Measurements from ENCODE around the gene ARHGAP10. TPM values are rescaled to one million over a fixed set of nuclear protein-coding genes. Genes with fewer than 3 reads are reported as not detected.

ARHGAP10 gene
- polyA plus RNA-seq, 1 donor: 11.0 TPM

DNA sequence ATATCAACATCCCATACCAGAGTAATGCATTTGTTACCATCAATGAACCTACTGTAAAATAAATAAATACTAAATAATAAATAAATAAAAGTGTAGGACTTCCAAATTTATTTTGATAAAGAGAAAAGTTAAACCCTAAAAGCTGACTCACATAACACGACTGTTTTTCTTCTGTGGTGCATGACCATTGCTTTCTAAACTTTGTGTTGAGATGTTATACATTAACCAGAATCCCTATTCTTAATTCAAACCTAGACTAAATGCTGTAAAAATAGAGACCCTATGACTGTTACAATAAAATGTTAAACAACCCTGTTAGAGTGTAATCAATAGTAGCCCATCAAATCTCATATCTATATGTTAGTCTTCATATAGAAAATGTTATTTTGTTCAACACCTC, 27.0 kb upstream of the ARHGAP10 start:
- no peaks in the 10 kb centered on the region for H3K4me1 ChIP-seq (ENCODE audit: control insufficient read depth, insufficient read depth, low read length)
- WGBS (ENCODE audit: insufficient coverage, low lambda C conversion rate): 33% methylated on average over 1 of the region's 1 CpG
- no peak overlapping the region for H3K4me3 ChIP-seq (ENCODE audit: low read length)
- no peak for DNase-seq
- no peak overlapping the region for H3K27ac ChIP-seq (ENCODE audit: low read length)
- H3K36me3 ChIP-seq (ENCODE audit: control insufficient read depth, insufficient read depth, low read length): no peaks in the 10 kb centered on the region
- H3K9me3 ChIP-seq (ENCODE audit: control insufficient read depth, low read depth, low read length): no peaks in the 10 kb centered on the region
- peaks cover 3% of the 10 kb centered on the region for H3K27me3 ChIP-seq (ENCODE audit: control insufficient read depth, insufficient read depth, low read length)

DNA sequence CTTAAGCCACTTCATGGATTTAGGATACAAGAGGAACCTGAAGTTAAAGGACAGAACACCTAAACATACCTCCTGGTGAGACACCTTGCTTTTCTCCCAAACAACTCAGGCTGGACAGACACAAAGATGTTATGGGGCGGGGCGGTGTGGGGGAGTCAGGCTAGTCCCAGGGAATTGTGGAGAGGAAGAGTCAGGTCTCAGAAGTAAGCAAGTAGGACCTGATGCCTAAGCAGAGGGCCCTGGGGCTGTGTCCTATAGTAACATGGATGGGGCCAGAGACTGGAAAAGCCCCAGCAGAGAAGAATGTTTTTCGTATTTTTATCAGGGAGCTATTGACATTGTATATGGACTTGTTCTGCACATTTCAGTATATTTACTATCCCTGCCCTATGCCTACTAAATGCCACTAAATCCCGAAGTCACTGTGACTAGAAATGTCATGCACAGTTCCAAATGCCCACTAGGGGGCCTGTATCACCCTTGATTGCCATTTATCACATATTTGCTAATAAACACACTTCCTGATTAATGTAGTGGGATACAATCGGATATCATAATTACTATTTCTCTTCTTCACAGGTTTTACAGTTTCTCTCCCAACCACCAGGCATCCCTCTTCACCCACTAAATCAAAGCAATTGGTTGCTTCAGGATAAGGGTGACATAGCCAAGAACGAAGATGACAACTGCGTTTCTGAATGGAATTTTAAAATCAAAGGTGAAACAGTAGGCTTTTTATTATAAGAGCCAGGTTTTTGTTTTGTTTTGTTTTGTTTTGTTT, 23.8 kb upstream of the ARHGAP10 start:
- DNase-seq: peak in 1 of 2 donors; percentile 38
- 10% methylated on average over 2 of the region's 7 CpGs for WGBS (ENCODE audit: insufficient coverage, low lambda C conversion rate)
- H3K27ac ChIP-seq (ENCODE audit: low read length): no peak overlapping the region
- no peaks in the 10 kb centered on the region for H3K36me3 ChIP-seq (ENCODE audit: control insufficient read depth, insufficient read depth, low read length)
- no peaks in the 10 kb centered on the region for H3K9me3 ChIP-seq (ENCODE audit: control insufficient read depth, low read depth, low read length)
- no peaks in the 10 kb centered on the region for H3K27me3 ChIP-seq (ENCODE audit: control insufficient read depth, insufficient read depth, low read length)
- no peaks in the 10 kb centered on the region for H3K4me1 ChIP-seq (ENCODE audit: control insufficient read depth, insufficient read depth, low read length)
- no peak overlapping the region for H3K4me3 ChIP-seq (ENCODE audit: low read length)

DNA sequence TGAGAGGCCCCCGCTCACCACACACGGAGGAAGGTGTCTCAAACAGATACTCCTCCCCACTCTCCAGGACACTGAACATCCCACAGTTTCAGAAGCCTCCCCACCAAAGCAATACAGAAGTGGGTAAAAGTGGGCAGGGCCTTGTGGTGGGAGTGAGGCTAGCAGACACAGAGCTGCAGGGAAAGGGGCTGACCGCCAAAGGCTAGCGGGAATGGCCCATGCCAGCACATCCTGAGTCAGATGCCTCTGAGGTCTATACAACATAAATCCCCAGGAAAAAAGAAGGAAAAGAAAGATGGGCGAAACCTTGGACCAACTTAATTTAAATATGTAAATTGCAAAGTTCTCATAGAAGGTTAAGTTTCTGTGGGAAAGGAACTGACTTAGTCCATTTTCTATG, 21.9 kb upstream of the ARHGAP10 start:
- Histone ChIP-seq H3K4me1 (ENCODE audit: control insufficient read depth, insufficient read depth, low read length) (no peaks in the 10 kb centered on the region), H3K36me3 (ENCODE audit: control insufficient read depth, insufficient read depth, low read length) (no peaks in the 10 kb centered on the region), H3K27me3 (ENCODE audit: control insufficient read depth, insufficient read depth, low read length) (no peaks in the 10 kb centered on the region), H3K9me3 (ENCODE audit: control insufficient read depth, low read depth, low read length) (no peaks in the 10 kb centered on the region), H3K4me3 (ENCODE audit: low read length) (no peak overlapping the region), H3K27ac (ENCODE audit: low read length) (no peak overlapping the region)
- 100% methylated on average over 2 of the region's 5 CpGs for WGBS (ENCODE audit: insufficient coverage, low lambda C conversion rate)
- no peak for DNase-seq

DNA sequence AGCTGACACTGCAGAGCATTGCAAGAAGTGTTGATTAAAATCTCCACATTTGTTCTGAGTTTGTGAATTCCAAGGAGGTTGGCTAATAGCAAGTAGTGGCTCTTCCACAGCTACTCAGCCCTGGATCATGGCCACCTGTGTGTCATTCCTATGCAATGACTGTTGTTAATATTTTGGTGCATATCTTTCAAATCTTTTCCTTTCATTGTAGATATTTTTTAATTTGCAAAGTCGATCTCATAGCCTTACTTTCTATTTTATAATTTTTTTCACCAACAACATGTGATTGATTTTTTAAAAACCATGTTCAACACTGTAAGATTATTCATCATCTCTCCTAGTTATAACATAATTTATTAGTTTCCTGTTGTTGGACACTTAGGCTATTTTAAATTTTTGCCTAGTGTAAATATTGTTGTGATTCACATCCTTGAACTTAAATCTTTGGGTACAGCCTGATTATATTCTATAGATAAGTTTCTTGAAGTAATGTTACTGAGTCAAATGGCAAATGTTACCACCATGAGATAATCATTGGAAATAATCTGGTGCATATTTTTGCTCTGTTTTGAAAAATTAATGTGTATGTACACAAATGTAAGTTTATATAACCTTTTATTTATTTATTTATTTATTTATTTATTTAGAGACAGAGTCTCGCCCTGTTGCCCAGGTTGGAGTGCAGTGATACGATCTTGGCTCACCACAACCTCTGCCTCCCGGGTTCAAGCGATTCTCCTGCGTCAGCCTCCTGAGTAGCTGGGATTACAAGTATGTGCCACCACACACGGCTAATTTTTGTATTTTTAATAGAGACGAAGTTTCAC, 17.1 kb upstream of the ARHGAP10 start:
- Histone ChIP-seq H3K27ac (ENCODE audit: low read length) (no peak overlapping the region), H3K27me3 (ENCODE audit: control insufficient read depth, insufficient read depth, low read length) (no peaks in the 10 kb centered on the region), H3K4me1 (ENCODE audit: control insufficient read depth, insufficient read depth, low read length) (no peaks in the 10 kb centered on the region), H3K36me3 (ENCODE audit: control insufficient read depth, insufficient read depth, low read length) (no peaks in the 10 kb centered on the region), H3K9me3 (ENCODE audit: control insufficient read depth, low read depth, low read length) (no peaks in the 10 kb centered on the region), H3K4me3 (ENCODE audit: low read length) (no peak overlapping the region)
- DNase-seq: no peak
- WGBS (ENCODE audit: insufficient coverage, low lambda C conversion rate): 67% methylated on average over 1 of the region's 8 CpGs

DNA sequence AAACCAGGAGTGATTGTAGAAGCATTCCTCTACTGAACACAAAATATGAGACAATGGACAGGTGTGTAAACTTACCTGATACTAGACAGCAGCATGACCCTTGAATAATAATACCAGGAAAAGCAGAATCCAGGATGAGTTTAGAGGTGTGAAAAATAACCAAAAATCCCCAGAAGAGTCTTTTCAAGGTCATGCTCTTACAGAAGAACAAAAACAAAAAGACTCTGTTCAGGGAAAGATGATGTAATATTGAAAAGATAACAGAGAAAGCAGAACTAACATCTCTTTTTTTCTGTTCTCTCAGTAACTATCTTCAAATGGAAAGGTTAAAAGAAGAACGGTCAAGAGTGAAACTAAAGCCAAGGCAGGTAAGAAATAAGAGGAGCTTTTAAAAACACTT, 14.0 kb upstream of the ARHGAP10 start:
- H3K36me3 ChIP-seq (ENCODE audit: control insufficient read depth, insufficient read depth, low read length): no peaks in the 10 kb centered on the region
- no peaks in the 10 kb centered on the region for H3K27me3 ChIP-seq (ENCODE audit: control insufficient read depth, insufficient read depth, low read length)
- 88% methylated on average over 1 of the region's 1 CpG for WGBS (ENCODE audit: insufficient coverage, low lambda C conversion rate)
- DNase-seq: no peak
- peaks cover 5% of the 10 kb centered on the region for H3K4me1 ChIP-seq (ENCODE audit: control insufficient read depth, insufficient read depth, low read length)
- no peak overlapping the region for H3K27ac ChIP-seq (ENCODE audit: low read length)
- no peaks in the 10 kb centered on the region for H3K9me3 ChIP-seq (ENCODE audit: control insufficient read depth, low read depth, low read length)
- no peak overlapping the region for H3K4me3 ChIP-seq (ENCODE audit: low read length)

DNA sequence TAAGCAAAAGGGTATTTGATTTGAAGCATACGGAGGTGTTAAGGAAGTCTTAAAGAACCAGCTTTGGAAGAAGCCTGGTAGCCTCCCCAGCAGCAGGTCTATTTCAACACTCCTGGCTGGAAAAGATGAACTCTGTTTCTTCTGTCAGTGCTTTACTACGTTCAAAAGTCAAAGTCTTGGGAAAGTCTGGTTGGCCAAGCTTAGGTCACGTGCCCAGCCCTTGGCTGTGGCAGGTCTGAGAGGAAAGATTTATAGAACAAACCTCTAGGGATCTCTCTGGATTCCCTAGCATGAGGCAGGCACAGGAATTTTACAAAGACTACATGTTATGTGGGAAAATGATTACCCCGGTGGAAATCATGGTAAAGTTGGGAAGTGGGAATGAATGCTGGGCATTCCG, 8.6 kb upstream of the ARHGAP10 start:
- peak; percentile 87 to 94 for DNase-seq
- H3K4me1 ChIP-seq (ENCODE audit: control insufficient read depth, insufficient read depth, low read length): peaks cover 17% of the 10 kb centered on the region
- WGBS (ENCODE audit: insufficient coverage, low lambda C conversion rate): 80% methylated on average over 1 of the region's 5 CpGs
- H3K4me3 ChIP-seq (ENCODE audit: low read length): no peak overlapping the region
- H3K9me3 ChIP-seq (ENCODE audit: control insufficient read depth, low read depth, low read length): no peaks in the 10 kb centered on the region
- peak overlapping the region; percentile 87 for H3K27ac ChIP-seq (ENCODE audit: low read length)
- H3K27me3 ChIP-seq (ENCODE audit: control insufficient read depth, insufficient read depth, low read length): peaks cover 3% of the 10 kb centered on the region
- no peaks in the 10 kb centered on the region for H3K36me3 ChIP-seq (ENCODE audit: control insufficient read depth, insufficient read depth, low read length)

DNA sequence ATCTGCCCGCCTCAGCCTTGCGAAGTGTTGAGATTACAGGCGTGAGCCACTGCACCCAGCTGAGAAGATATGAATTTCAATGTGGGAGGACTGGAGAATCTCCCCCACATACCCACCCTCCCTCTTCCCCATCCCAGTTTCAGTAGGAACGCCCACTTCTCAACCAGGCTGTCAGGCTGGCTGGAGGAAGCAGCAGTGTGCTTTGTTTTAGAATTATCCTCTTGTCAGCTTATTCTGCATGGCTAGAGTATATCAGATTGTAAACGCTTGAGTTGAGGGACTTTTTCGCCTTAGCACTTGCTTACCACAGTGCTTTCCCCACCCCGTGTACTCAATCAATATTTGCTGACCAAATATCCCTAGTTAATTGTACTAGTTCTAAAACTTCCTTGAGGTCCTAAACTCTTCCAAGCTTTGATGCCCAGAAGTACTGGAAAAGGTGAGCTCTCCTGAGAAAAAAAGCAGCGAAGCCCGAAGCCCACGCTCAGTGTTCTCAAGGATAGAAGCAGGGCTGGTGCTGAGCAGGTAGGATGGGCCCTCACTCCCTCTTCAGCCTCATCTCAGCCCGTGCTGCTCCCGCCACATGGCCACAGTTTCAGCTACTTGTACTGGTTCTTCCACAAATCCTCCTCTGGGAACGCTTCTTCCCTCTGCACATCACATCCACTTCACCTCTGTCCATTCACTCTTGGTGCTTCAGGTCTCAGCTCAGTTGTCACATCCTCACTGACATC, 7.3 kb upstream of the ARHGAP10 start:
- H3K4me1 ChIP-seq (ENCODE audit: control insufficient read depth, insufficient read depth, low read length): peaks cover 17% of the 10 kb centered on the region
- 73% methylated on average over 2 of the region's 13 CpGs for WGBS (ENCODE audit: insufficient coverage, low lambda C conversion rate)
- no peak overlapping the region for H3K27ac ChIP-seq (ENCODE audit: low read length)
- no peak overlapping the region for H3K4me3 ChIP-seq (ENCODE audit: low read length)
- H3K27me3 ChIP-seq (ENCODE audit: control insufficient read depth, insufficient read depth, low read length): peaks cover 3% of the 10 kb centered on the region
- no peaks in the 10 kb centered on the region for H3K36me3 ChIP-seq (ENCODE audit: control insufficient read depth, insufficient read depth, low read length)
- no peaks in the 10 kb centered on the region for H3K9me3 ChIP-seq (ENCODE audit: control insufficient read depth, low read depth, low read length)
- peak in 1 of 2 donors; percentile 32 for DNase-seq

DNA sequence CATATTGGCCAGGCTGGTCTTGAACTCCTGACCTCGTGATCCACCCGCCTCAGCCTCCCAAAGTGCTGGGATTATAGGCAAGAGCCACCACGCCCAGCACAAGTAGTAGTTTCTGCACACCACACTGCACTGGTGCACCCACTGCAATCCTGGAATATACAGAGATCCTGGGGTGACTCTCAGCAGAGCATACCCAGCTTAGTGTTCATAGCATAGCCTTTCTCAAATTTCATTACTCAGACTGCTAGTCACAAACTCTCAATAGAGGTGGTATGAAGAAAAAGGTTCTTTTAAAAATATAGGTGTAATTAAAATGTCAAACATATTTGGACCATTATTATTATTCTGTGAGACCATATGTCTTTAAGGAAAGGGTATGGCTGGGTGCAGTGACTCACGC, 6.2 kb upstream of the ARHGAP10 start:
- H3K27me3 ChIP-seq (ENCODE audit: control insufficient read depth, insufficient read depth, low read length): peaks cover 3% of the 10 kb centered on the region

DNA sequence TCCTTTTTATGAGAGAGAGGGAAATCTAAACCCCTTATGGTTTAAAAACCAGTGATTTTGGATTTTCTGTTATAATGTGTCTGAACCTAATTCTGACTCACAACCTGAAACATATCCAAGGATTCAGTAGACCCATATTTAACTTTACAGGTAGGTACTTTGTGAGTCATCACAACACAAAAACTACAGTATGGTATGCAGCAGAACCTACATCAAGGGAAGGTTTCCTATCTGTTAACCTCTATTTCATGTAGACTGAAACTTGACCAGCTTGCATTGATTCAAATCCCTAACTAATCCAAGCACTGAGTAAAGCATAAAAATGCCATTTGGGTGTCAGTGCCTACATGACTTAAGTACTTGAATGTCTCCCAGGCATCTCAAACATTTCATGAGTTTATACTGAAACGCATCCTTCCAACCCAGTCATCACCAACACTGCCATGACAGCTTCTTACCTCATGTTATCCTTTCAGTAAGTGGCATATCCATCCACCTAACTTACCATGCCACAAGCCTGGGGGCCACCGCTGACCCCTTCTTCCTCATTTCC, 4.3 kb upstream of the ARHGAP10 start:
- DNase-seq: no peak
- no peaks in the 10 kb centered on the region for H3K36me3 ChIP-seq (ENCODE audit: control insufficient read depth, insufficient read depth, low read length)
- H3K27ac ChIP-seq (ENCODE audit: low read length): no peak overlapping the region
- WGBS (ENCODE audit: insufficient coverage, low lambda C conversion rate): no CpG with 5 or more reads among the region's 2 CpGs
- H3K4me3 ChIP-seq (ENCODE audit: low read length): no peak overlapping the region
- no peaks in the 10 kb centered on the region for H3K9me3 ChIP-seq (ENCODE audit: control insufficient read depth, low read depth, low read length)
- peaks cover 16% of the 10 kb centered on the region for H3K4me1 ChIP-seq (ENCODE audit: control insufficient read depth, insufficient read depth, low read length)
- H3K27me3 ChIP-seq (ENCODE audit: control insufficient read depth, insufficient read depth, low read length): peaks cover 5% of the 10 kb centered on the region

More for the DNA sequence above, 6.2 kb upstream of the ARHGAP10 start:
- H3K9me3 ChIP-seq (ENCODE audit: control insufficient read depth, low read depth, low read length): no peaks in the 10 kb centered on the region
- H3K4me1 ChIP-seq (ENCODE audit: control insufficient read depth, insufficient read depth, low read length): peaks cover 17% of the 10 kb centered on the region
- no peaks in the 10 kb centered on the region for H3K36me3 ChIP-seq (ENCODE audit: control insufficient read depth, insufficient read depth, low read length)
- no CpG with 5 or more reads among the region's 4 CpGs for WGBS (ENCODE audit: insufficient coverage, low lambda C conversion rate)
- no peak overlapping the region for H3K27ac ChIP-seq (ENCODE audit: low read length)
- DNase-seq: no peak
- H3K4me3 ChIP-seq (ENCODE audit: low read length): no peak overlapping the region

DNA sequence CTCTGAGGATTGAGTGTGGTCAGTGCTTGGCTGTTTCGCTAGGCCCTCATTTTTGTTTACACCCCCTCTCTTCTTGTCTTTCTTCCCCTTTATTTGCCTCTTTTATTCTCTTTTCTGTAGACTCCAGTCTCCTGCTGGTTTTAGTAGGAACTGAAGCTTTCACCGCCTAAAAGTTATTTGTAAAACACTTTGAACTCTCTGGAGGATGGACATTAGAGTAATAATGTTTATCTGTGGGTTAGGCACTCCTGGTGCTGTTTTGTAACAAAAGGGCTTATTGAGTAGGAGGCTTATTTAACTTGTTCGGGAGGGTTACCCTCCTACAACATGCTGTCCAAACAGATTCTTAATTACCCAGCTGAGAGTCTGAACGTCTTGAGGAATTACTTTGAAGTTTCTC, 1.6 kb upstream of the ARHGAP10 start:
- H3K9me3 ChIP-seq (ENCODE audit: control insufficient read depth, low read depth, low read length): no peaks in the 10 kb centered on the region
- H3K27me3 ChIP-seq (ENCODE audit: control insufficient read depth, insufficient read depth, low read length): peaks cover 10% of the 10 kb centered on the region
- no peak overlapping the region for H3K4me3 ChIP-seq (ENCODE audit: low read length)
- H3K4me1 ChIP-seq (ENCODE audit: control insufficient read depth, insufficient read depth, low read length): peaks cover 11% of the 10 kb centered on the region
- H3K27ac ChIP-seq (ENCODE audit: low read length): no peak overlapping the region
- DNase-seq: no peak
- no peaks in the 10 kb centered on the region for H3K36me3 ChIP-seq (ENCODE audit: control insufficient read depth, insufficient read depth, low read length)
- 86% methylated on average over 1 of the region's 4 CpGs for WGBS (ENCODE audit: insufficient coverage, low lambda C conversion rate)

Data from large intestine (tissue), 3 donors.